Tibial artery (tissue), 4 donors: ENCODE measurements around the gene FGFR4.

Experiments
- DNase-seq, 2 donors: peaks; one replicate each; pipeline ENCODE4 v3.0.0-alpha.2; 2019
- H3K27ac ChIP-seq, 2 donors: fragments of 200-600 bp; sonication (generic) in 1 of 2; 1 replicate in 1 of 2; 2 replicates in 1 of 2; pipeline ENCODE4 v1.5.1; 2018 to 2019; ENCODE audit warnings: mild to moderate bottlenecking in 1 of 2
- H3K27me3 ChIP-seq, 2 donors: fragments of 200-600 bp; sonication (generic) in 1 of 2; one replicate each; pipeline versions ENCODE4 v1.5.1 to v1.6.0; 2016 to 2019
- H3K36me3 ChIP-seq, 3 donors: fragments of 200-600 bp; sonication (generic) in 2 of 3; one replicate each; pipeline ENCODE4 v1.5.1; 2016 to 2019; ENCODE audit warnings: mild to moderate bottlenecking in 2 of 3
- H3K4me1 ChIP-seq, 4 donors: fragments of 200-600 bp; sonication (generic) in 2 of 4; 1 replicate in 3 of 4; 2 replicates in 1 of 4; pipeline ENCODE4 v1.5.1; 2016 to 2019
- H3K4me3 ChIP-seq, 2 donors: fragments of 200-600 bp; sonication (generic) in 1 of 2; 1 replicate in 1 of 2; 2 replicates in 1 of 2; pipeline ENCODE4 v1.5.1; 2018 to 2019; ENCODE audit warnings: mild to moderate bottlenecking in 2 of 2
- H3K9me3 ChIP-seq, 3 donors: fragments of 200-600 bp; sonication (generic) in 1 of 3; one replicate each; pipeline ENCODE4 v1.5.1; 2016 to 2019
- CTCF ChIP-seq, 2 experiments: fragments of 200-600 bp in 1 of 2; fragments of 450-650 bp in 1 of 2; IDR thresholded peaks; one replicate each; pipeline ENCODE4 v1.5.1; 2017 to 2019; ENCODE audit warnings: antibody characterized with exemption in 2 of 2, mild to moderate bottlenecking in 1 of 2, moderate library complexity in 1 of 2
- intact Hi-C: fragments of 100-400 bp; cut with DNase I; formaldehyde crosslinking; loops from one replicate; pipeline ENCODE4 v1.15.0; 2023; ENCODE audit warnings: low total_unique reads

Gene FGFR4

GRCh38 chr5:177085985-177086653 is 596 bp upstream of the FGFR4 start:
- H3K27ac ChIP-seq, result no peak overlapping the region
- H3K36me3 ChIP-seq, result no peaks in the 10 kb centered on the region
- H3K27me3 ChIP-seq, result peaks cover 6 to 48% of the 10 kb centered on the region in 2 donors
- intact Hi-C loops, result no loop called here
- H3K4me3 ChIP-seq, result peak overlapping the region in 1 of 2 donors; percentile 45
- DNase-seq, result no peak
- no peaks in the 10 kb centered on the region for H3K9me3 ChIP-seq
- H3K4me1 ChIP-seq, result peaks cover 0 to 14% (median 11%) of the 10 kb centered on the region in 4 donors
- no peak for TF ChIP-seq CTCF (IDR thresholded peaks at IDR 0.05)

- peaks cover 6 to 49% of the 10 kb centered on the region in 2 donors for H3K27me3 ChIP-seq
- H3K4me1 ChIP-seq, result peaks cover 0 to 14% (median 11%) of the 10 kb centered on the region in 4 donors
- intact Hi-C loops, result no loop called here
- no peaks in the 10 kb centered on the region for H3K36me3 ChIP-seq
- TF ChIP-seq CTCF (IDR thresholded peaks at IDR 0.05), result no peak
- no peak for DNase-seq
- peak overlapping the region in 1 of 2 donors; percentile 45 for H3K4me3 ChIP-seq
- H3K9me3 ChIP-seq, result no peaks in the 10 kb centered on the region
- H3K27ac ChIP-seq, result no peak overlapping the region
Measured at GRCh38 chr5:177087398-177088005, 787 bp downstream of the FGFR4 start.

GRCh38 chr5:177089127-177089526 is 2.4 kb downstream of the FGFR4 start:
- TF ChIP-seq CTCF (IDR thresholded peaks at IDR 0.05), result no peak
- intact Hi-C loops, result no loop called here
- no peak overlapping the region for H3K4me3 ChIP-seq
- no peak for DNase-seq
- H3K36me3 ChIP-seq, result no peaks in the 10 kb centered on the region
- peaks cover 0 to 14% (median 11%) of the 10 kb centered on the region in 4 donors for H3K4me1 ChIP-seq
- no peaks in the 10 kb centered on the region for H3K9me3 ChIP-seq
- H3K27me3 ChIP-seq, result peaks cover 6 to 55% of the 10 kb centered on the region in 2 donors
- no peak overlapping the region for H3K27ac ChIP-seq

GRCh38 chr5:177089825-177090641 is 3.3 kb downstream of the FGFR4 start:
- peaks cover 0 to 17% (median 11%) of the 10 kb centered on the region in 4 donors for H3K4me1 ChIP-seq
- intact Hi-C loops, result loop anchor here (2.0 kb wide), 1 partner anchor 69 kb away; no protein-coding TSS in a partner anchor

More at GRCh38 chr5:177089825-177090641, 3.3 kb downstream of the FGFR4 start:
- Histone ChIP-seq H3K9me3 (no peaks in the 10 kb centered on the region), H3K27ac (no peak overlapping the region), H3K27me3 (peaks cover 6 to 51% of the 10 kb centered on the region in 2 donors), H3K4me3 (no peak overlapping the region), H3K36me3 (no peaks in the 10 kb centered on the region)
- no peak for DNase-seq
- no peak for TF ChIP-seq CTCF (IDR thresholded peaks at IDR 0.05)
